ENCODE data around the gene CUL2.

DNA sequence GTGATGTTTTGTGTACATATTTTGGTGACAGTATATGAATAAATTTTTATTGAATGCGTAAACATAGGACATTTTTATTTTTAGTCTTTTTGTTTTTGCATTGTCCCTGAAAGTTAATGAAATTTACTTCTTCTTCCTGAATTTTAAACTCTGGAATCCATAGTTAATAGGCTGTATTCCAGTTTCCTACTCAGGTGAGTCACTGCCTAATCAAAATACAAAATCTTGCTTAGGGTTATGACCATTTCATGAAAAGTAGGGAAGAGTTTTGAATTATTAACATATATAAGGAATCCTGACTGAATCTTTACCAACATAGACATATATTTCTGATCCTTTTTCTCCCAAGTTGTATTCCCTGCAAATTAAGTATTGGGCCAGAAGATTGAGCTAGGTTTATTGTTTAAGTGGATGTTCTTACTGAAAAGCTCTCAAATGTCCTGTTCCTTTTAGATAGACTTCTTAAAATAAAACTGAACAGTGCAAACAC, 39.1 kb upstream of the CUL2 start:
- no peak for TF ChIP-seq CTCF (IDR thresholded peaks at IDR 0.05; ENCODE audit: poor library complexity)
- TF ChIP-seq EZH2 (IDR thresholded peaks at IDR 0.05; ENCODE audit: borderline replicate concordance), result no peak
- TF ChIP-seq EZH2phosphoT487 (IDR thresholded peaks at IDR 0.05; ENCODE audit: low read depth, severe bottlenecking, unreplicated experiment), result no peak

Measured in hepatocyte (in vitro differentiated cells).